Effector CD8-positive, alpha-beta T cell (primary cell): ENCODE results near the gene GZMB.
"Not testable (repeated sequence)": the region's sequence is repeated elsewhere in the genome, so short reads cannot be mapped to it uniquely, and the experiment has no call there.

Experiments
- DNase-seq: peaks from one replicate; lab custom pipeline; 2025; lab: John Stamatoyannopoulos, UW

GZMB gene

GRCh38 chr14:24631749-24632335 is 2.1 kb downstream of the GZMB start:
- no peak for DNase-seq

- DNase-seq: no peak
Observed at GRCh38 chr14:24630872-24631477, 3.0 kb downstream of the GZMB start.

DNA sequence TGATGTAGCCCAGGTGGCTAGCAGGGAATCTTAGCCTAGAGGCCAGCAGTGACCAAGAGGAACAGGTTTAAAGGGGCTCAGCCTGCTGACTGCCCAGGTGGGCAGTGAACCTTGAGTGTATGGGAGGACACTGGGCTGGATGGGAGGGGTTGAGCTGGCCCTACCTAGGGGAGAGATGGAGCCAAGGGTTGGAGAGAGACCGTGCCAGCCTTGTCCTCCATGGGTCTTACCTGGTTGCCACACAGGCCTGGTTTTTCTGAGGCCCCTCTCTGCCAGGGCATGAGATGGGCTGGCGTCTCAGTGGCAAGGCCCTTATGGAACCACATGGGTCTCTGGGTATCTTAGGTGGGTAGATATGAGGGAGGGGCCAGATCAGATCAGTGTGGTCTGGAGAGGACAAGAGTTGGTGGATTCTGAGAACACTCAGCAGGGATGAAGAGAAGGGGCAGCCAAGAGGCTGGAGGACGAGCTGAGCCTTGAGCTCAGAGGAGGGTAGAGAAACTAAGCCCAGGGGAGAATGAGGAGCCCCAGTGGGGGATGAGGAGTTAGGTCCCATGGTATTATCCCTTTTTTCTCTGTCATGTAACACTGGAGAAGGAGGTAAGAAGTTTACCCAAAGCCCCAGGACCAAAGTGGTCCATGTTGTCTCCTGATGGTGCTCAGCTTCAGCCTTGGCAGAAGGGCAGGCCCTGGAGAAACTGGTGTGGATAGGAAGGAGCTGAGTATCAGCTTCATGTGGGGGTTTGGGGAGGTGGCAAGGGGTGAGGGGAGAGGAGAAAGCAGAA is 3.7 kb downstream of the GZMB start:
- DNase-seq: no peak

DNA sequence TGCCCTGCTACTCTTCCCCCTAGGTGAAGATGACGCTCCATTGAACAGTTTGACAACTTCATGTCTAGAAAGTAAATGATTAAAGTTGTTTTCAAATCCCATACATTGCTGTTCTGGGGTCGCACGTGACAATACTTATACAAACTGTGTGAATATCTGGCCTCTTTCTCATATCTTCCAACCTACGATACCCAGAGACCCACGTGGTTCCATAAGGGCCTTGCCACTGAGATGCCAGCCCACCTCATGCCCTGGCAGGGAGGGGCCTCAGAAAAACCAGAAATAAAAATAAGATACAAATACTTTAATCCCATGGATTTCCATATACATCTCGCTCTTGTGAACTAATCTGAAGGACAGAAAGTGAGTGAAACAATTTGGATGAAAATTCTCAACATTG is 4.5 kb downstream of the GZMB start:
- no peak for DNase-seq

GRCh38 chr14:24613747-24614146 is 20.2 kb downstream of the GZMB start:
- no peak for DNase-seq

GRCh38 chr14:24613241-24613640 is 20.7 kb downstream of the GZMB start:
- DNase-seq: no peak

- no peak for DNase-seq
Observed at GRCh38 chr14:24612196-24612595, 21.8 kb downstream of the GZMB start.

GRCh38 chr14:24609655-24610344 is 24.2 kb downstream of the GZMB start, which contains the start of gene GZMH:
TSS of gene GZMH (minus strand) at chr14:24609685. CDS start at chr14:24609613, 72 bp downstream.
- DNase-seq: no peak

- DNase-seq: no peak
Observed at GRCh38 chr14:24607635-24608514, 26.1 kb downstream of the GZMB start.

GRCh38 chr14:24607081-24607480 is 26.9 kb downstream of the GZMB start:
- no peak for DNase-seq

DNA sequence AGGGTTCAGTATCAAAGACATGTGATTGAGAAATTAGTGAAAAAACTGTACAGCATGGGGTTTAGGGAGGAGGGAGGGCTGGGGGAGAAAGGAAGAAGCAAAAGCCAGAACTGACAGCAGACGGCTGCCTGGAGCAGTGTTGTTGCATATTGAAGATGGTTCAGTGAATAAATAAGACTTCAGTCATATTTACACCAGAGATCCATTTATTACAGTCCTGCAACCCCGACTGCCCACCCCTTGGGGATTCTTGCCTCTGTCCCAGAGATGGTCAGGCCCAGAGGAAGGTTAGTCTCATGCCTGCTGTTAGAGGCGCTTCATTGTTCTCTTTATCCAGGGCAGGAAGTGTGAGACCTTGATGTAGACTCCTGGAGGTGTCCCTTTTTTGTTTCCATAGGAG is 27.7 kb downstream of the GZMB start:
- no peak for DNase-seq

GRCh38 chr14:24605435-24606190 is 28.4 kb downstream of the GZMB start:
- peak; percentile 8 for DNase-seq

DNA sequence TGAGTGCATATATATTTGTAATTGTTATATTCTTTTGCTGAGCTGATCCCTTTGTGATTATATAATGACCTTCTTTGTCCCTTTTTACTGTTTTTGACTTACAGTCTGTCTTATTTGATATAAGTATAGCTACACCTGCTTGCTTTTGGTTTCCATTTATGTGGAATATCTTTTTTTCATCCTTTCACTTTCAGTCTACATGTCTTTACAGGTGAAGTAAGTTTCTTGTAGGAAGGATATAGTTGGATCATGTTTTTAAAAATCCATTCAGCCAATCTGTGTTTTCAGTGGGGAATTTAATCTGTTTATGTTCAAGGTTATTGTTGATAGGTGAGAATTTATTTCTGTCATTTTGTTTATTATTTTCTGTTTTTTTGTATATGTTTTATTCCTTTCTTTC is 36.6 kb downstream of the GZMB start:
- no peak for DNase-seq

GRCh38 chr14:24595073-24595808 is 38.7 kb downstream of the GZMB start:
- no peak for DNase-seq

- not testable (repeated sequence) for DNase-seq
Observed at GRCh38 chr14:24591004-24591403, 43.0 kb downstream of the GZMB start.

- DNase-seq: not testable (repeated sequence)
Observed at GRCh38 chr14:24584402-24584801, 49.6 kb downstream of the GZMB start.
